K562 (cell line): ENCODE data around the gene GRHPR. TPM values are rescaled to one million over a fixed set of nuclear protein-coding genes. Genes with fewer than 3 reads are reported as not detected.
A peak's percentile ranks its signal among the peaks of the same experiment; 100 is the strongest.

Source experiments
- ATAC-seq: fragments of 200-7000 bp; cut with Tn5 transposase; 3 replicates; pipeline ENCODE4 v1.9.1; 2020; ENCODE audit warnings: moderate library complexity
- BruUV-seq: library from RNA; stranded (reverse); fragments of 400-500 nt; replicated peaks from 2 replicates; lab custom pipeline; 2021; lab: Mats Ljungman, UMichigan
- CTCF ChIA-PET: fragments of 300-600 bp; formaldehyde crosslinking; extraction: SDS; loops from one replicate; lab custom pipeline; 2021; ENCODE audit warnings: low intra/inter-chr PET ratio; lab: Yijun Ruan, JAX
- POLR2A ChIA-PET: fragments of 300-600, 350-650 bp; sonication (Branson Sonifier 250); formaldehyde crosslinking; extraction: SDS; loops from one replicate; lab custom pipeline; 2021; ENCODE audit warnings: antibody characterized with exemption, inconsistent platforms; lab: Yijun Ruan, JAX
- DNase-seq, 4 experiments: peaks; one replicate each; pipeline versions ENCODE4 v3.0.0 to v3.0.0-alpha.2; 2011 to 2018; ENCODE audit warnings: low spot score in 3 of 4, mixed read lengths in 3 of 4; ENCODE audit errors: extremely low read depth in 1 of 4
- FAIRE-seq: peaks from 2 replicates; lab custom pipeline; 2011; peaks lifted over from hg19 to GRCh38; lab: Jason Lieb, UNC
- H2AFZ ChIP-seq: 2 replicates; pipeline ENCODE4 v1.6.0; 2011; ENCODE audit warnings: low read depth, low read length, control low read depth, inconsistent platforms
- H3K27ac ChIP-seq: fragments of 200-600 bp; 3 replicates; pipeline ENCODE4 v1.8.0; 2011; ENCODE audit warnings: low read depth, mild to moderate bottlenecking, control low read depth, inconsistent platforms, low read length, moderate library complexity, mixed read lengths; ENCODE audit errors: extremely low read depth
- H3K27me3 ChIP-seq, 2 experiments: fragments of 300-600 bp in 1 of 2; 2 replicates in 1 of 2; 3 replicates in 1 of 2; pipeline versions ENCODE4 v1.6.0 to v1.8.0; 2011; ENCODE audit warnings: inconsistent platforms in 2 of 2, low read length in 2 of 2, mild to moderate bottlenecking in 1 of 2, mixed read lengths in 1 of 2, moderate library complexity in 1 of 2; ENCODE audit not compliant: control insufficient read depth in 2 of 2, insufficient read depth in 2 of 2
- H3K36me3 ChIP-seq: fragments of 300-600 bp; 3 replicates; pipeline ENCODE4 v1.8.0; 2011; ENCODE audit warnings: mild to moderate bottlenecking, low read length, inconsistent platforms; ENCODE audit not compliant: control insufficient read depth, insufficient read depth
- H3K4me1 ChIP-seq, 2 experiments: fragments of 200-600 bp in 1 of 2; replicated peaks in 1 of 2; 2 replicates in 1 of 2; 3 replicates in 1 of 2; pipeline versions ENCODE4 v1.5.1 to v1.8.0; 2011; ENCODE audit warnings: inconsistent platforms in 2 of 2, low read length in 2 of 2, mild to moderate bottlenecking in 1 of 2, mixed read lengths in 1 of 2, moderate library complexity in 1 of 2; ENCODE audit not compliant: control insufficient read depth in 2 of 2, insufficient read depth in 2 of 2
- H3K4me2 ChIP-seq: 2 replicates; pipeline ENCODE4 v1.6.1; 2011; ENCODE audit warnings: low read length, control low read depth, inconsistent platforms, mixed read lengths; ENCODE audit not compliant: insufficient read depth
- H3K4me3 ChIP-seq: fragments of 200-600 bp; sonication (generic), shearing (Covaris generic); 2 replicates; pipeline ENCODE4 v1.5.1; 2016; ENCODE audit warnings: control low read depth, inconsistent platforms
- H3K79me2 ChIP-seq: fragments of 200-600 bp; 3 replicates; pipeline ENCODE4 v1.8.0; 2011; ENCODE audit warnings: low read length, inconsistent platforms; ENCODE audit not compliant: control insufficient read depth, insufficient read depth
- H3K9ac ChIP-seq, 2 experiments: 2 replicates each; pipeline versions ENCODE4 v1.6.0 to v1.6.1; 2011; ENCODE audit warnings: low read depth in 2 of 2, low read length in 2 of 2, control low read depth in 1 of 2, inconsistent platforms in 1 of 2, mild to moderate bottlenecking in 1 of 2, mixed read lengths in 1 of 2; ENCODE audit not compliant: insufficient read depth in 1 of 2
- H3K9me1 ChIP-seq: one replicate; pipeline ENCODE4 v1.6.0; 2011; ENCODE audit warnings: inconsistent platforms, mild to moderate bottlenecking, low read length, moderate library complexity; ENCODE audit not compliant: control insufficient read depth, insufficient read depth
- H3K9me3 ChIP-seq: replicated peaks from 2 replicates; pipeline ENCODE4 v1.5.1; 2011; ENCODE audit warnings: low read depth, low read length, inconsistent platforms; ENCODE audit not compliant: control insufficient read depth, insufficient read depth
- H4K20me1 ChIP-seq: replicated peaks from 2 replicates; pipeline ENCODE4 v1.6.1; 2011; ENCODE audit warnings: low read length, inconsistent platforms, mixed read lengths; ENCODE audit not compliant: control insufficient read depth, insufficient read depth
- ADNP ChIP-seq: fragments of 200-800 bp; sonication (Bioruptor generic); IDR thresholded peaks from 2 replicates; pipeline ENCODE4 v1.6.1; 2016; ENCODE audit warnings: missing genetic modification characterization, missing compliant biosample characterization
- BCOR ChIP-seq: fragments of 450-650 bp; IDR thresholded peaks from 2 replicates; pipeline ENCODE4 v1.6.1; 2016
- GABPB2 ChIP-seq: fragments of 250-450 bp; sonication (Bioruptor Pico); conservative IDR thresholded peaks from 2 replicates; pipeline ENCODE4 v1.5.1; 2021; ENCODE audit warnings: mild to moderate bottlenecking
- HMG20B ChIP-seq: fragments of 250-450 bp; sonication (Bioruptor Pico); IDR thresholded peaks from 2 replicates; pipeline ENCODE4 v1.5.0; 2021; ENCODE audit warnings: mild to moderate bottlenecking
- KDM1A ChIP-seq, 2 experiments: fragments of 450-650 bp; IDR thresholded peaks; 2 replicates each; pipeline ENCODE4 v1.6.1; 2016; ENCODE audit warnings: mild to moderate bottlenecking in 2 of 2
- MCM2 ChIP-seq: fragments of 450-650 bp; IDR thresholded peaks from 2 replicates; pipeline ENCODE4 v1.6.1; 2017; ENCODE audit warnings: low read depth, mild to moderate bottlenecking
- MED1 ChIP-seq: sonication (generic); formaldehyde crosslinking; IDR thresholded peaks from 2 replicates; pipeline ENCODE4 v1.8.1; 2023; ENCODE audit warnings: missing genetic modification reagents, borderline replicate concordance
- RBM25 ChIP-seq: fragments of 200-400 bp; formaldehyde crosslinking; IDR thresholded peaks from 2 replicates; pipeline ENCODE4 v1.6.1; 2018; ENCODE audit warnings: low read length, low read depth, moderate library complexity; ENCODE audit not compliant: severe bottlenecking
- SAFB ChIP-seq: fragments of 200-400 bp; formaldehyde crosslinking; IDR thresholded peaks from 2 replicates; pipeline ENCODE4 v1.6.1; 2017; ENCODE audit warnings: low read depth, low read length, borderline replicate concordance
- STAT5B ChIP-seq: fragments of 250-450 bp; sonication (Bioruptor Pico); IDR thresholded peaks from 2 replicates; pipeline ENCODE4 v1.8.0; 2021; ENCODE audit warnings: mild to moderate bottlenecking, inconsistent platforms
- ZBED1 ChIP-seq: IDR thresholded peaks from 2 replicates; pipeline ENCODE4 v1.6.1; 2014
- ZFP1 ChIP-seq: fragments of 450-650 bp; formaldehyde crosslinking; IDR thresholded peaks from 2 replicates; pipeline ENCODE4 v1.4.0; 2020; ENCODE audit warnings: mild to moderate bottlenecking, mixed read lengths
- ZNF696 ChIP-seq: fragments of 250-450 bp; sonication (Bioruptor Pico); conservative IDR thresholded peaks from 2 replicates; pipeline ENCODE4 v1.4.0; 2020; ENCODE audit warnings: mild to moderate bottlenecking, moderate library complexity
- WGBS: fragments of 100-300 bp; shearing (Covaris generic); methylation state at CpG from one replicate; pipeline ENCODE4 v1.1.6; 2016; ENCODE audit warnings: low coverage, mixed read lengths; ENCODE audit not compliant: insufficient coverage; ENCODE audit errors: missing lambda C conversion rate; 5-methylcytosine and 5-hydroxymethylcytosine counted together
- in situ Hi-C: fragments of 300-500 bp; cut with MboI; formaldehyde crosslinking; loops from 4 replicates; pipeline ENCODE4 v1.15.0; 2018; ENCODE audit warnings: inconsistent platforms, mixed read lengths
- intact Hi-C: fragments of 100-400 bp; cut with micrococcal nuclease; formaldehyde crosslinking; loops from 2 replicates; pipeline ENCODE4 v1.14.2; 2022
- polyA plus RNA-seq, 8 experiments: library from polyadenylated mRNA; depleted of rRNA in 4 of 8; stranded (reverse) in 5 of 8; unstranded in 3 of 8; fragments of >200 nt; fragmentation: Nextera tagmentation in 2 of 8; fragmentation: Illumina TruSeq in 1 of 8; extraction: Ambion mirVana in 2 of 8; extraction: Trizol in 1 of 8; gene quantifications; 2 replicates each; pipeline versions ENCODE4 v1.2.1 to v1.2.3, GENCODE V29; 2011 to 2014; ENCODE audit warnings: inconsistent platforms in 1 of 8, missing spikeins in 1 of 8
- total RNA-seq, 7 experiments: library from RNA; depleted of rRNA in 6 of 7; stranded (reverse); fragments of >200 nt in 6 of 7; fragmentation: Illumina TruSeq in 2 of 7; extraction: Trizol in 2 of 7; gene quantifications; 2 replicates each; pipeline versions ENCODE4 v1.2.1 to v1.2.3, GENCODE V29; 2011 to 2021; ENCODE audit warnings: low replicate concordance in 1 of 7
- TF ChIP-seq, protein P1 (sequence below): fragments of 450-650 bp; IDR thresholded peaks from one replicate; pipeline ENCODE4 v1.6.1; 2018; ENCODE audit warnings: mild to moderate bottlenecking, moderate library complexity; ENCODE audit not compliant: partially characterized antibody
- TF ChIP-seq, protein P2 (sequence below), 2 experiments: fragments of 450-650 bp; formaldehyde crosslinking in 1 of 2; IDR thresholded peaks; 2 replicates each; pipeline versions ENCODE4 v1.4.0 to v1.6.1; 2014 to 2020; ENCODE audit warnings: mild to moderate bottlenecking in 2 of 2, borderline replicate concordance in 1 of 2, low read depth in 1 of 2

GRHPR gene
- total and polyA plus RNA-seq, 9 of the 15 experiments (the other 6 are each of a cell fraction or from before 2014, with no cell fraction given): 38.9 to 144 (median 120) TPM

DNA sequence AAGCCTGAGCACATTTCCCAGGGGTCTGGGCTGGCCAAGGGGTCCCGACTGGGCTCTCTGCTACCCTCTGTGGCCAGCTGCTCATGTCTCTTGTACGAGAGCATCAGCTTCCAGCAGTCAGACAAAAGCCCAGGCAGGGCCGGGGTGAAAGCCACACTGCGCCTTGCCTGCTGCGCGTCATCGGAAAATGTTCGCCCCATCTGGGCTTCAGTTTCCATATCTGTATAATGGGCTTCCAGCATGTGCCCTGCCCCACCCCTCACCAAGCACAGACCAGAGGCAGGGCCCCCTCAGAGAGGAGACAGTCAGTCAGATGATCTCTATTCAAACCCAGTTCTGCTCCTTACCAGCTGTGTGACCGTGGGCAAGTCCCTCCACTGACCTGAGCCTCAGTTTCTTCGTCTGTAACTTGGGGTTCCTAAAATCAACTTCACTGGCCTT is 8.0 kb upstream of the GRHPR start:
- no peaks in the 10 kb centered on the region for H3K79me2 ChIP-seq
- H2AFZ ChIP-seq: peak overlapping the region; percentile 85
- FAIRE-seq (no peak), DNase-seq (no peak), ATAC-seq (no peak)
- ChIA-PET CTCF (interaction anchor here (0.6 to 1.9 kb wide), 2 partner anchors 96 to 107 kb away, joined by 3 to 6 read pairs; no protein-coding TSS in a partner anchor), POLR2A (interaction anchor here (0.6 to 1.6 kb wide), 6 partner anchors 8 to 534 kb away, joined by 3 to 5 read pairs (median 3); partner anchors contain the start of gene GRHPR)
- H3K9ac ChIP-seq: peak overlapping the region in 1 of 2 experiments; percentile 71; a peak in 1 of 4 replicates
- in situ Hi-C loops: no loop called here
- WGBS: 59% methylated on average over 10 of the region's 10 CpGs
- no peak overlapping the region for H3K4me3 ChIP-seq
- H3K9me1 ChIP-seq: no peaks in the 10 kb centered on the region
- H4K20me1 ChIP-seq: no peaks in the 10 kb centered on the region
- H3K9me3 ChIP-seq: no peaks in the 10 kb centered on the region
- intact Hi-C loops: loop anchor here (5.0 kb wide), 1 partner anchor 417 kb away; no protein-coding TSS in a partner anchor
- H3K36me3 ChIP-seq: no peaks in the 10 kb centered on the region
- H3K27me3 ChIP-seq: no peaks in the 10 kb centered on the region
- BruUV-seq: no TSS peak
- no peak overlapping the region; the same call in 1 of the 2 replicates for H3K4me2 ChIP-seq
- peaks cover 3 to 19% of the 10 kb centered on the region in 2 experiments; a peak in 4 of 5 replicates for H3K4me1 ChIP-seq
- no peak overlapping the region for H3K27ac ChIP-seq
- TF ChIP-seq, protein P1, sequence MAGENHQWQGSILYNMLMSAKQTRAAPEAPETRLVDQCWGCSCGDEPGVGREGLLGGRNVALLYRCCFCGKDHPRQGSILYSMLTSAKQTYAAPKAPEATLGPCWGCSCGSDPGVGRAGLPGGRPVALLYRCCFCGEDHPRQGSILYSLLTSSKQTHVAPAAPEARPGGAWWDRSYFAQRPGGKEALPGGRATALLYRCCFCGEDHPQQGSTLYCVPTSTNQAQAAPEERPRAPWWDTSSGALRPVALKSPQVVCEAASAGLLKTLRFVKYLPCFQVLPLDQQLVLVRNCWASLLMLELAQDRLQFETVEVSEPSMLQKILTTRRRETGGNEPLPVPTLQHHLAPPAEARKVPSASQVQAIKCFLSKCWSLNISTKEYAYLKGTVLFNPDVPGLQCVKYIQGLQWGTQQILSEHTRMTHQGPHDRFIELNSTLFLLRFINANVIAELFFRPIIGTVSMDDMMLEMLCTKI: no peak
- TF ChIP-seq SAFB (no peak), KDM1A (IDR thresholded peaks at IDR 0.05) (peak in 1 of 2 experiments; percentile 8; a peak in 1 of 4 replicates), ADNP (tag) (peak; percentile 22; the same call in 1 of the 2 replicates), BCOR (peak; percentile 32), STAT5B (CRISPR knock-in tag) (no peak), ZNF696 (CRISPR knock-in tag) (no peak), GABPB2 (no peak), HMG20B (CRISPR knock-in tag) (no peak), MED1 (CRISPR knock-in tag) (no peak), ZBED1 (no peak), RBM25 (peak; percentile 67), MCM2 (no peak), ZFP1 (no peak)
- TF ChIP-seq, protein P2, sequence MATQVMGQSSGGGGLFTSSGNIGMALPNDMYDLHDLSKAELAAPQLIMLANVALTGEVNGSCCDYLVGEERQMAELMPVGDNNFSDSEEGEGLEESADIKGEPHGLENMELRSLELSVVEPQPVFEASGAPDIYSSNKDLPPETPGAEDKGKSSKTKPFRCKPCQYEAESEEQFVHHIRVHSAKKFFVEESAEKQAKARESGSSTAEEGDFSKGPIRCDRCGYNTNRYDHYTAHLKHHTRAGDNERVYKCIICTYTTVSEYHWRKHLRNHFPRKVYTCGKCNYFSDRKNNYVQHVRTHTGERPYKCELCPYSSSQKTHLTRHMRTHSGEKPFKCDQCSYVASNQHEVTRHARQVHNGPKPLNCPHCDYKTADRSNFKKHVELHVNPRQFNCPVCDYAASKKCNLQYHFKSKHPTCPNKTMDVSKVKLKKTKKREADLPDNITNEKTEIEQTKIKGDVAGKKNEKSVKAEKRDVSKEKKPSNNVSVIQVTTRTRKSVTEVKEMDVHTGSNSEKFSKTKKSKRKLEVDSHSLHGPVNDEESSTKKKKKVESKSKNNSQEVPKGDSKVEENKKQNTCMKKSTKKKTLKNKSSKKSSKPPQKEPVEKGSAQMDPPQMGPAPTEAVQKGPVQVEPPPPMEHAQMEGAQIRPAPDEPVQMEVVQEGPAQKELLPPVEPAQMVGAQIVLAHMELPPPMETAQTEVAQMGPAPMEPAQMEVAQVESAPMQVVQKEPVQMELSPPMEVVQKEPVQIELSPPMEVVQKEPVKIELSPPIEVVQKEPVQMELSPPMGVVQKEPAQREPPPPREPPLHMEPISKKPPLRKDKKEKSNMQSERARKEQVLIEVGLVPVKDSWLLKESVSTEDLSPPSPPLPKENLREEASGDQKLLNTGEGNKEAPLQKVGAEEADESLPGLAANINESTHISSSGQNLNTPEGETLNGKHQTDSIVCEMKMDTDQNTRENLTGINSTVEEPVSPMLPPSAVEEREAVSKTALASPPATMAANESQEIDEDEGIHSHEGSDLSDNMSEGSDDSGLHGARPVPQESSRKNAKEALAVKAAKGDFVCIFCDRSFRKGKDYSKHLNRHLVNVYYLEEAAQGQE (IDR thresholded peaks at IDR 0.05; ENCODE audit: borderline replicate concordance): no peak
- TF ChIP-seq, protein P2 (CRISPR knock-in tag; IDR thresholded peaks at IDR 0.05; ENCODE audit: low read depth): no peak
